ENCODE results near the gene DIP2B.
"Not testable (repeated sequence)": the region's sequence is repeated elsewhere in the genome, so short reads cannot be mapped to it uniquely, and the experiment has no call there.

DIP2B gene

GRCh38 chr12:50520416-50521207 lies 15.8 kb downstream of the DIP2B start:
- TF ChIP-seq CTCF (IDR thresholded peaks at IDR 0.05; ENCODE audit: insufficient read depth, low read depth, low read length, missing control alignments) = no peak
- H3K4me3 ChIP-seq (ENCODE audit: low read length) = no peak overlapping the region
- no peak for DNase-seq (ENCODE audit: low read depth)

DNA sequence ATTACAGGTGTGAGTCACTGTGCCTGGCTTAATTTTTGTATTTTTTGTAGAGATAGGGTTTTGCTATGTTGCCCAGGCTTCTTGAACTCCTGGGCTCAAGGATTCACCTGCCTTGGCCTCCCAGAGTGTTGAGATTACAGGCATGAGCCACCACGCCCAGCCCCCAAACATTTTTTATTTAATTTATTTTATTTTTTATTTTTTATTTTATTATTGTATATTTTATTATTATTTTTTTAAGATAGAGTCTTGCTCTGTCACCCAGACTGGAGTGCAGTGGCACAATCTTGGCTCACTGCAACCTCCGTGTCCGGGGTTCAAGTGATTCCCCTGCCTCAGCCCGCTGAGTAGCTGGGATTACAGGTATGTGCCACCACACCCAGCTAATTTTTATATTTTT lies 17.0 kb downstream of the DIP2B start:
- DNase-seq (ENCODE audit: low read depth); H3K4me3 ChIP-seq (ENCODE audit: low read length): not testable (repeated sequence)

GRCh38 chr12:50523772-50524171 lies 19.0 kb downstream of the DIP2B start:
- no peak overlapping the region for H3K4me3 ChIP-seq (ENCODE audit: low read length)
- TF ChIP-seq CTCF (IDR thresholded peaks at IDR 0.05; ENCODE audit: insufficient read depth, low read depth, low read length, missing control alignments) = no peak
- no peak for DNase-seq (ENCODE audit: low read depth)

GRCh38 chr12:50524621-50525020 lies 19.8 kb downstream of the DIP2B start:
- H3K4me3 ChIP-seq (ENCODE audit: low read length) = no peak overlapping the region
- no peak for DNase-seq (ENCODE audit: low read depth)
- TF ChIP-seq CTCF (IDR thresholded peaks at IDR 0.05; ENCODE audit: insufficient read depth, low read depth, low read length, missing control alignments) = no peak

DNA sequence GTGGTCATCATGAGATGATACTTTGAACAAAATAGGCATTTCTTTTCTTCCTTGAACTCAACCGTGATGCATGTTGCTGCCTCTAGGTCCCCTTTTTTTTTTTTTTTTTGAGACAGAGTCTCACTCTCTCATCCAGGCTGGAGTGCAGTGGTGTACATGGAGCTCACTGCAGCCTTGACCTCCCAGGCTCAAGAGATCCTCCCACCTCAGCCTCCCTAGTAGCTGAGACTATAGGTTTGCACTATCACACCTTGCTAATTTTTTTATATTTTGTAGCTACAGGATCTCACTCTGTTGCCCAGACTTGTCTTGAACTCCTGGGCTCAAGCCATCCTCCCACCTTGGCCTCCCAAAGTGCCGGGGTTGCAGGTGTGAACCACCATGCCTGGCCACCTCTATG lies 20.6 kb downstream of the DIP2B start:
- no peak for DNase-seq (ENCODE audit: low read depth)
- TF ChIP-seq CTCF (IDR thresholded peaks at IDR 0.05; ENCODE audit: insufficient read depth, low read depth, low read length, missing control alignments) = no peak
- H3K4me3 ChIP-seq (ENCODE audit: low read length) = no peak overlapping the region

DNA sequence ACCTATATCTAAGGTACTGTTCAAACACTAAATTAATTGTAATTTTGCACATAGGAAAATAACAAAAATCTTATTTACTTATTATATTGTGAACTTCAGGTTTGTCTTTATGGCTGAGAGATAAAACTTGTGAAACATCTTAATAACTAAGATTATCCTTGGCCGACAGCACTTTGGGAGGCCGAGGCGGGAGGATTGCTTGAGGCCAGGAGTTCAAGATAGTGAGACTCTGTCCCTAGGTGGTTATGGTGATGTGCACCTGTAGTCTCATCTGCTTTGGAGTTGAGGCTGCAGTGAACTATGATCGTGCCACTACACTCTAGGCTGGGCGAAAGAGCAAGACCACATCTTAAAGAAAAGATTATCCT lies 22.6 kb downstream of the DIP2B start:
- H3K4me3 ChIP-seq (ENCODE audit: low read length) = no peak overlapping the region
- no peak for TF ChIP-seq CTCF (IDR thresholded peaks at IDR 0.05; ENCODE audit: insufficient read depth, low read depth, low read length, missing control alignments)
- no peak for DNase-seq (ENCODE audit: low read depth)

DNA sequence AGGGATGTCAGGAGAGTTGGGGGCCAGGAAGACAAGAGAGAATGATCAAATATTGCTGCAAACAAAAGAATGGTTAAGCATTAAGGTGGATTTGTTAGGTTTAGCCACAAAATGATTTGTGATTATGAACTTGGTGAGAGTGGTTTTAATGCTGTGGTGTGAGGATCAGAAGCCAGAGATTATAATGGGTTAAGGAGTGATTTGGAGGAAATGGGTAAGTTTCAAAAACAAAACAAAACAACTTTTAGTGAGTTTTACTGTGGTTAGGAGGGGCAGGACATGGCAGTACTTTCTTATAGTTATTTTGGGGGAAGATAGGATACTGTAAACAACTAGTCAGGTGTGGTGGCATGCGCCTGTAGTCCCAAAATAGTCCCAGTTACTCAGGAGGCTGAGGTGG lies 24.0 kb downstream of the DIP2B start:
- H3K4me3 ChIP-seq (ENCODE audit: low read length) = no peak overlapping the region
- no peak for TF ChIP-seq CTCF (IDR thresholded peaks at IDR 0.05; ENCODE audit: insufficient read depth, low read depth, low read length, missing control alignments)
- DNase-seq (ENCODE audit: low read depth) = no peak

Data from epithelial cell of esophagus (primary cell).